Spleen (tissue), 7 donors: ENCODE measurements around the gene SULT1A2.
"Not testable (repeated sequence)": the region's sequence is repeated elsewhere in the genome, so short reads cannot be mapped to it uniquely, and the experiment has no call there.

Experiments used
- CTCF ChIP-seq, 11 experiments: fragments of 200-600 bp in 7 of 11; fragments of 450-650 bp in 4 of 11; sonication (generic) in 4 of 11; IDR thresholded peaks in 8 of 11; conservative IDR thresholded peaks in 3 of 11; 1 replicate in 7 of 11; 2 replicates in 4 of 11; pipeline versions ENCODE4 v1.4.0 to v1.8.0; 2016 to 2021; ENCODE audit warnings: antibody characterized with exemption in 11 of 11, inconsistent platforms in 4 of 11, mild to moderate bottlenecking in 1 of 11
- POLR2A ChIP-seq, 3 donors: fragments of 450-650 bp; IDR thresholded peaks; one replicate each; pipeline ENCODE4 v1.5.1; 2017; ENCODE audit warnings: antibody characterized with exemption in 3 of 3, mild to moderate bottlenecking in 1 of 3
- donor health status: DM: no; HTN: no; CAD: no; lungs with moderate emphysema.
- donor health status: DM: no; HTN: no; CAD: no.
- donor health status: DM: no; HTN: no; CAD: no.

- TF ChIP-seq CTCF (IDR thresholded peaks at IDR 0.05 in 8 of 11, conservative IDR thresholded peaks at IDR 0.05 in 3 of 11); POLR2A (IDR thresholded peaks at IDR 0.05): not testable (repeated sequence)
These were observed 2.8 kb upstream of the SULT1A2 start for GRCh38 chr16:28599377-28600285.
